Liver (tissue), 9 donors: ENCODE data around the gene SMIM13. TPM values are rescaled to one million over a fixed set of nuclear protein-coding genes. Genes with fewer than 3 reads are reported as not detected.
A peak's percentile ranks its signal among the peaks of the same experiment; 100 is the strongest.

Experiments used
- DNase-seq: peaks from one replicate; pipeline ENCODE4 v3.0.0-alpha.2; 2017; ENCODE audit warnings: low spot score
- H3K27ac ChIP-seq, 2 donors: one replicate each; pipeline ENCODE4 v1.7.0; 2013; ENCODE audit warnings: inconsistent platforms in 2 of 2, low read length in 2 of 2, control low read depth in 1 of 2, low read depth in 1 of 2, mild to moderate bottlenecking in 1 of 2
- H3K27me3 ChIP-seq, 4 donors: one replicate each; pipeline versions ENCODE4 v1.6.1 to v1.7.0; 2013; ENCODE audit warnings: low read length in 3 of 4, inconsistent platforms in 1 of 4, mild to moderate bottlenecking in 1 of 4, moderate library complexity in 1 of 4; ENCODE audit not compliant: control insufficient read depth in 4 of 4, insufficient read depth in 4 of 4
- H3K36me3 ChIP-seq, 4 donors: one replicate each; pipeline versions ENCODE4 v1.6.1 to v1.7.0; 2013; ENCODE audit warnings: low read length in 3 of 4, mild to moderate bottlenecking in 3 of 4, low read depth in 1 of 4, moderate library complexity in 1 of 4; ENCODE audit not compliant: control insufficient read depth in 4 of 4, insufficient read depth in 3 of 4
- H3K4me1 ChIP-seq, 4 donors: one replicate each; pipeline versions ENCODE4 v1.6.1 to v1.7.0; 2013; ENCODE audit warnings: low read length in 3 of 4, mild to moderate bottlenecking in 3 of 4, moderate library complexity in 1 of 4; ENCODE audit not compliant: control insufficient read depth in 4 of 4, insufficient read depth in 4 of 4
- H3K4me3 ChIP-seq, 3 donors: one replicate each; pipeline versions ENCODE4 v1.6.1 to v1.7.0; 2013; ENCODE audit warnings: low read length in 3 of 3, control low read depth in 1 of 3, low read depth in 1 of 3, mild to moderate bottlenecking in 1 of 3
- H3K9ac ChIP-seq, 2 donors: one replicate each; pipeline ENCODE4 v1.7.0; 2013; ENCODE audit warnings: low read length in 2 of 2, mild to moderate bottlenecking in 2 of 2, moderate library complexity in 2 of 2, control low read depth in 1 of 2, low read depth in 1 of 2
- H3K9me3 ChIP-seq, 4 donors: one replicate each; pipeline versions ENCODE4 v1.6.1 to v1.7.0; 2013; ENCODE audit warnings: low read length in 3 of 4; ENCODE audit not compliant: control insufficient read depth in 4 of 4
- EGR1 ChIP-seq, 2 donors: IDR thresholded peaks; 2 replicates each; pipeline ENCODE4 v1.6.1; 2016 to 2018; ENCODE audit warnings: antibody characterized with exemption in 2 of 2, low read depth in 2 of 2
- FOXA1 ChIP-seq: IDR thresholded peaks from 2 replicates; pipeline ENCODE4 v1.6.1; 2016; ENCODE audit warnings: antibody characterized with exemption
- FOXA2 ChIP-seq: IDR thresholded peaks from 2 replicates; pipeline ENCODE4 v1.6.1; 2016; ENCODE audit warnings: antibody characterized with exemption
- GABPA ChIP-seq, 2 donors: IDR thresholded peaks in 1 of 2; conservative IDR thresholded peaks in 1 of 2; 2 replicates each; pipeline ENCODE4 v1.6.1; 2016; ENCODE audit warnings: antibody characterized with exemption in 2 of 2, mild to moderate bottlenecking in 1 of 2, moderate library complexity in 1 of 2
- HNF4A ChIP-seq, 2 donors: conservative IDR thresholded peaks; 2 replicates each; pipeline ENCODE4 v1.6.1; 2016; ENCODE audit warnings: antibody characterized with exemption in 2 of 2, mild to moderate bottlenecking in 2 of 2
- HNF4G ChIP-seq: IDR thresholded peaks from 2 replicates; pipeline ENCODE4 v1.6.1; 2016; ENCODE audit warnings: antibody characterized with exemption
- JUND ChIP-seq, 2 donors: IDR thresholded peaks; 2 replicates each; pipeline ENCODE4 v1.6.1; 2016; ENCODE audit warnings: antibody characterized with exemption in 2 of 2
- NR2F2 ChIP-seq: IDR thresholded peaks from 2 replicates; pipeline ENCODE4 v1.6.1; 2016; ENCODE audit warnings: antibody characterized with exemption
- RAD21 ChIP-seq, 2 donors: IDR thresholded peaks; 2 replicates each; pipeline ENCODE4 v1.6.1; 2016; ENCODE audit warnings: antibody characterized with exemption in 2 of 2, mild to moderate bottlenecking in 2 of 2
- RXRA ChIP-seq, 2 donors: IDR thresholded peaks; 2 replicates each; pipeline ENCODE4 v1.6.1; 2017 to 2018; ENCODE audit warnings: antibody characterized with exemption in 2 of 2, mild to moderate bottlenecking in 1 of 2
- SP1 ChIP-seq: IDR thresholded peaks from 2 replicates; pipeline ENCODE4 v1.6.1; 2018; ENCODE audit warnings: antibody characterized with exemption, mild to moderate bottlenecking
- TAF1 ChIP-seq: conservative IDR thresholded peaks from 2 replicates; pipeline ENCODE4 v1.6.1; 2016; ENCODE audit warnings: antibody characterized with exemption, mild to moderate bottlenecking
- YY1 ChIP-seq: IDR thresholded peaks from 2 replicates; pipeline ENCODE4 v1.6.1; 2016; ENCODE audit warnings: antibody characterized with exemption, mild to moderate bottlenecking
- WGBS: extraction: QIAGEN DNeasy Blood & Tissue Kit; methylation state at CpG from one replicate; pipeline ENCODE4 v1.1.7; 2013; 5-methylcytosine and 5-hydroxymethylcytosine counted together
- polyA plus RNA-seq, 2 donors: library from polyadenylated mRNA; stranded (reverse) in 1 of 2; unstranded in 1 of 2; fragments of 200-250 nt in 1 of 2; fragments of >200 nt in 1 of 2; fragmentation: Nextera tagmentation in 1 of 2; extraction: Ambion mirVana in 1 of 2; gene quantifications; one replicate each; pipeline versions ENCODE4 v1.2.1 to v1.2.3, GENCODE V29; 2013 to 2015
- total RNA-seq, 2 donors: library from RNA; depleted of rRNA; stranded (reverse); fragments of >200 nt; gene quantifications; one replicate each; pipeline ENCODE4 v1.2.3, GENCODE V29; 2014
- TF ChIP-seq, protein P1 (sequence below): IDR thresholded peaks from 2 replicates; pipeline ENCODE4 v1.6.1; 2016; ENCODE audit warnings: antibody characterized with exemption
- TF ChIP-seq, protein P2 (sequence below): IDR thresholded peaks from 2 replicates; pipeline ENCODE4 v1.6.1; 2016; ENCODE audit warnings: antibody characterized with exemption
- TF ChIP-seq, protein P3 (sequence below): IDR thresholded peaks from 2 replicates; pipeline ENCODE4 v1.6.1; 2016; ENCODE audit warnings: antibody characterized with exemption
- TF ChIP-seq, protein P4 (sequence below): IDR thresholded peaks from 2 replicates; pipeline ENCODE4 v1.6.1; 2016; ENCODE audit warnings: antibody characterized with exemption, mild to moderate bottlenecking
- donor health status: healthy.
- donor health status: healthy.
- donor health status: healthy.
- donor health status: healthy.
- donor health status: healthy.

SMIM13 gene
- total and polyA plus RNA-seq, 4 donors = 2.8 to 9.0 (median 5.8) TPM

DNA sequence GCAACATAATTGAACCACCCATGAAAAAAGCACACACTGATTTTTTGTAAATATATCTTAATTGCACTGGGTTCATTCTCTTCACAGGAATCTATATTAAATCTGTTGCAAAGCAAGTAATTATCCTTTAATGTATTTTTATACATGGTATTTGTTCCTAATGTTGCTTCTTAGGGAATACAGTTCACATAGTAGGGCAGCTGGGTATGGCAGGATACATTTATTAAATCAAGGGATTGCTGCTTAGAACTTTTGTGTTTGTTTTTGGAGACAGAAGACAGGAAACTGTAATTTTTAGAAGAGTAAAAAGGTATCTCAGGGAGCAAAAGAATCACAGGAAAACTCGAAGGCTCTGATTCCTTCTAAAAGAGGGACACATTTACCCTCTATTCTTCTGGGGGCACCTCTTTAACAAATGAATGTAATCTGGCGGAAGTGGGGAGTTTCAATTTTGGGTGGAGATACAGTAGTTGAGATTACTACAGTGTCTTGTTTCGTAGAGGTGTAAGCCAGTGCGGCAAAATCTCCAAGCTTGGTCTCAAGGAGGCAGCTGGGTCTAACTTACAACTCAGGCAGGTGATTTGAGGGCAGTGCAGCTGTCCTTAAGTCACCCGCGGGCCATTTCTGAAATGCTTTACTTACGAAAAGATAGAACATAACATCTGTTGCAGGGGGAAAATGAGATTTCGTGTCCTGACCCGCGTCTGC is 812 bp upstream of the SMIM13 start:
- 2% methylated on average over 10 of the region's 10 CpGs for WGBS

DNA sequence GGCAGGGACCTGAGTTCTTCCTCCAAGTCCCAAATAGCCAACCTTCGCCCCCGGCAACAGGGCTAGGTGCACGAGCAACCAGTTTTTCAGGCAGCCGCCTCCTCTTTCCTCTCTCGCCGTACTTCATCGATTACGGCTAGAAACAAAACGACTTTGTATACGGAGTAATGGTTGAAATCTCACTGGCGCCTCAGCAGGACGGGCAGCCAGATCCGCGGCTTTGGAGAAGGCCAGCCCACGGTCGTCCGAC is 333 bp upstream of the SMIM13 start:
- Histone ChIP-seq H3K36me3 (no peaks in the 10 kb centered on the region), H3K27ac (peak overlapping the region; percentile 86 to 97), H3K4me3 (peak overlapping the region; percentile 86 to 96 (median 94)), H3K9me3 (no peaks in the 10 kb centered on the region), H3K4me1 (peaks cover 4 to 14% (median 12%) of the 10 kb centered on the region in 4 donors), H3K27me3 (no peaks in the 10 kb centered on the region), H3K9ac (peak overlapping the region; percentile 53 to 56)
- under 1% methylated on average over 17 of the region's 17 CpGs for WGBS
- DNase-seq = no peak
- no peak for TF ChIP-seq EGR1 (IDR thresholded peaks at IDR 0.05; ENCODE audit: low read depth in 2 of 2)
- TF ChIP-seq, protein P1, sequence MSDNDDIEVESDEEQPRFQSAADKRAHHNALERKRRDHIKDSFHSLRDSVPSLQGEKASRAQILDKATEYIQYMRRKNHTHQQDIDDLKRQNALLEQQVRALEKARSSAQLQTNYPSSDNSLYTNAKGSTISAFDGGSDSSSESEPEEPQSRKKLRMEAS = no peak
- TF ChIP-seq TAF1 = peak; percentile 85
- TF ChIP-seq, protein P2, sequence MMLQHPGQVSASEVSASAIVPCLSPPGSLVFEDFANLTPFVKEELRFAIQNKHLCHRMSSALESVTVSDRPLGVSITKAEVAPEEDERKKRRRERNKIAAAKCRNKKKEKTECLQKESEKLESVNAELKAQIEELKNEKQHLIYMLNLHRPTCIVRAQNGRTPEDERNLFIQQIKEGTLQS = no peak
- no peak for TF ChIP-seq FOXA1
- TF ChIP-seq, protein P3, sequence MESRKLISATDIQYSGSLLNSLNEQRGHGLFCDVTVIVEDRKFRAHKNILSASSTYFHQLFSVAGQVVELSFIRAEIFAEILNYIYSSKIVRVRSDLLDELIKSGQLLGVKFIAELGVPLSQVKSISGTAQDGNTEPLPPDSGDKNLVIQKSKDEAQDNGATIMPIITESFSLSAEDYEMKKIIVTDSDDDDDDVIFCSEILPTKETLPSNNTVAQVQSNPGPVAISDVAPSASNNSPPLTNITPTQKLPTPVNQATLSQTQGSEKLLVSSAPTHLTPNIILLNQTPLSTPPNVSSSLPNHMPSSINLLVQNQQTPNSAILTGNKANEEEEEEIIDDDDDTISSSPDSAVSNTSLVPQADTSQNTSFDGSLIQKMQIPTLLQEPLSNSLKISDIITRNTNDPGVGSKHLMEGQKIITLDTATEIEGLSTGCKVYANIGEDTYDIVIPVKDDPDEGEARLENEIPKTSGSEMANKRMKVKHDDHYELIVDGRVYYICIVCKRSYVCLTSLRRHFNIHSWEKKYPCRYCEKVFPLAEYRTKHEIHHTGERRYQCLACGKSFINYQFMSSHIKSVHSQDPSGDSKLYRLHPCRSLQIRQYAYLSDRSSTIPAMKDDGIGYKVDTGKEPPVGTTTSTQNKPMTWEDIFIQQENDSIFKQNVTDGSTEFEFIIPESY = no peak
- peak; percentile 35 to 55 for TF ChIP-seq RXRA (IDR thresholded peaks at IDR 0.05)
- no peak for TF ChIP-seq FOXA2
- TF ChIP-seq HNF4A (conservative IDR thresholded peaks at IDR 0.05) = peak in 1 of 2 donors; percentile 60
- no peak for TF ChIP-seq NR2F2
- no peak for TF ChIP-seq SP1
- peak in 1 of 2 donors; percentile 58 for TF ChIP-seq JUND (IDR thresholded peaks at IDR 0.05)
- no peak for TF ChIP-seq RAD21 (IDR thresholded peaks at IDR 0.05)
- TF ChIP-seq GABPA (IDR thresholded peaks at IDR 0.05 in 1 of 2, conservative IDR thresholded peaks at IDR 0.05 in 1 of 2) = no peak
- no peak for TF ChIP-seq HNF4G
- TF ChIP-seq YY1 = no peak

More for the DNA sequence above, 812 bp upstream of the SMIM13 start:
- Histone ChIP-seq H3K27ac (peak overlapping the region; percentile 86 to 97), H3K4me1 (peaks cover 4 to 14% (median 12%) of the 10 kb centered on the region in 4 donors), H3K36me3 (no peaks in the 10 kb centered on the region), H3K9me3 (no peaks in the 10 kb centered on the region), H3K9ac (peak overlapping the region; percentile 53 to 56), H3K27me3 (no peaks in the 10 kb centered on the region), H3K4me3 (peak overlapping the region; percentile 86 to 96 (median 94))
- DNase-seq = no peak
- TF ChIP-seq JUND (IDR thresholded peaks at IDR 0.05) = no peak
- TF ChIP-seq, protein P3 = no peak
- TF ChIP-seq, protein P4, sequence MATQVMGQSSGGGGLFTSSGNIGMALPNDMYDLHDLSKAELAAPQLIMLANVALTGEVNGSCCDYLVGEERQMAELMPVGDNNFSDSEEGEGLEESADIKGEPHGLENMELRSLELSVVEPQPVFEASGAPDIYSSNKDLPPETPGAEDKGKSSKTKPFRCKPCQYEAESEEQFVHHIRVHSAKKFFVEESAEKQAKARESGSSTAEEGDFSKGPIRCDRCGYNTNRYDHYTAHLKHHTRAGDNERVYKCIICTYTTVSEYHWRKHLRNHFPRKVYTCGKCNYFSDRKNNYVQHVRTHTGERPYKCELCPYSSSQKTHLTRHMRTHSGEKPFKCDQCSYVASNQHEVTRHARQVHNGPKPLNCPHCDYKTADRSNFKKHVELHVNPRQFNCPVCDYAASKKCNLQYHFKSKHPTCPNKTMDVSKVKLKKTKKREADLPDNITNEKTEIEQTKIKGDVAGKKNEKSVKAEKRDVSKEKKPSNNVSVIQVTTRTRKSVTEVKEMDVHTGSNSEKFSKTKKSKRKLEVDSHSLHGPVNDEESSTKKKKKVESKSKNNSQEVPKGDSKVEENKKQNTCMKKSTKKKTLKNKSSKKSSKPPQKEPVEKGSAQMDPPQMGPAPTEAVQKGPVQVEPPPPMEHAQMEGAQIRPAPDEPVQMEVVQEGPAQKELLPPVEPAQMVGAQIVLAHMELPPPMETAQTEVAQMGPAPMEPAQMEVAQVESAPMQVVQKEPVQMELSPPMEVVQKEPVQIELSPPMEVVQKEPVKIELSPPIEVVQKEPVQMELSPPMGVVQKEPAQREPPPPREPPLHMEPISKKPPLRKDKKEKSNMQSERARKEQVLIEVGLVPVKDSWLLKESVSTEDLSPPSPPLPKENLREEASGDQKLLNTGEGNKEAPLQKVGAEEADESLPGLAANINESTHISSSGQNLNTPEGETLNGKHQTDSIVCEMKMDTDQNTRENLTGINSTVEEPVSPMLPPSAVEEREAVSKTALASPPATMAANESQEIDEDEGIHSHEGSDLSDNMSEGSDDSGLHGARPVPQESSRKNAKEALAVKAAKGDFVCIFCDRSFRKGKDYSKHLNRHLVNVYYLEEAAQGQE = no peak
- TF ChIP-seq TAF1 = no peak
- TF ChIP-seq FOXA2 = no peak
- TF ChIP-seq HNF4G = no peak
- TF ChIP-seq, protein P1 = no peak
- TF ChIP-seq NR2F2 = no peak
- TF ChIP-seq GABPA (IDR thresholded peaks at IDR 0.05 in 1 of 2, conservative IDR thresholded peaks at IDR 0.05 in 1 of 2) = no peak
- TF ChIP-seq RXRA (IDR thresholded peaks at IDR 0.05) = no peak
